Dedifferentiated amniotic fluid mesenchymal stem cell (primary cell): Measurements from ENCODE around the gene FCGR3B.
"Not testable (repeated sequence)": the region's sequence is repeated elsewhere in the genome, so short reads cannot be mapped to it uniquely, and the experiment has no call there.

Experiments used
- DNase-seq: peaks from one replicate; pipeline ENCODE4 v3.0.0-alpha.2; 2016; ENCODE audit errors: extremely low spot score

FCGR3B gene

GRCh38 chr1:161638251-161638993 lies 7.4 kb upstream of the FCGR3B start:
- DNase-seq, result not testable (repeated sequence)

GRCh38 chr1:161636976-161637375 lies 6.0 kb upstream of the FCGR3B start:
- not testable (repeated sequence) for DNase-seq

- DNase-seq, result not testable (repeated sequence)
Measured at GRCh38 chr1:161636189-161636782, 5.3 kb upstream of the FCGR3B start.

- DNase-seq, result not testable (repeated sequence)
Measured at GRCh38 chr1:161634993-161635392, 4.0 kb upstream of the FCGR3B start.

GRCh38 chr1:161630128-161630742 lies 741 bp downstream of the FCGR3B start:
- not testable (repeated sequence) for DNase-seq

- not testable (repeated sequence) for DNase-seq
Measured at GRCh38 chr1:161626445-161627146, 4.4 kb downstream of the FCGR3B start.

- not testable (repeated sequence) for DNase-seq
Measured at GRCh38 chr1:161624605-161625004, 6.4 kb downstream of the FCGR3B start.

- DNase-seq, result not testable (repeated sequence)
Measured at GRCh38 chr1:161623401-161624051, 7.5 kb downstream of the FCGR3B start.

- not testable (repeated sequence) for DNase-seq
Measured at GRCh38 chr1:161622054-161622453, 8.9 kb downstream of the FCGR3B start.

GRCh38 chr1:161621181-161622000 lies 9.6 kb downstream of the FCGR3B start:
- peak; percentile 79 for DNase-seq

- DNase-seq, result not testable (repeated sequence)
Measured at GRCh38 chr1:161620399-161620798, 10.6 kb downstream of the FCGR3B start.

- DNase-seq, result not testable (repeated sequence)
Measured at GRCh38 chr1:161618517-161618916, 12.5 kb downstream of the FCGR3B start.

GRCh38 chr1:161616417-161616816 lies 14.6 kb downstream of the FCGR3B start:
- not testable (repeated sequence) for DNase-seq

GRCh38 chr1:161613142-161613514 lies 17.8 kb downstream of the FCGR3B start:
- not testable (repeated sequence) for DNase-seq

- DNase-seq, result peak; percentile 98
Measured at GRCh38 chr1:161612322-161613141, 18.4 kb downstream of the FCGR3B start.

GRCh38 chr1:161611866-161612321 lies 19.1 kb downstream of the FCGR3B start:
- peak; percentile 22 for DNase-seq

- not testable (repeated sequence) for DNase-seq
Measured at GRCh38 chr1:161610198-161610597, 20.8 kb downstream of the FCGR3B start.

- DNase-seq, result not testable (repeated sequence)
Measured at GRCh38 chr1:161606541-161607336, 24.2 kb downstream of the FCGR3B start.
